Measurements from ENCODE around the gene WWTR1.

WWTR1 gene

DNA sequence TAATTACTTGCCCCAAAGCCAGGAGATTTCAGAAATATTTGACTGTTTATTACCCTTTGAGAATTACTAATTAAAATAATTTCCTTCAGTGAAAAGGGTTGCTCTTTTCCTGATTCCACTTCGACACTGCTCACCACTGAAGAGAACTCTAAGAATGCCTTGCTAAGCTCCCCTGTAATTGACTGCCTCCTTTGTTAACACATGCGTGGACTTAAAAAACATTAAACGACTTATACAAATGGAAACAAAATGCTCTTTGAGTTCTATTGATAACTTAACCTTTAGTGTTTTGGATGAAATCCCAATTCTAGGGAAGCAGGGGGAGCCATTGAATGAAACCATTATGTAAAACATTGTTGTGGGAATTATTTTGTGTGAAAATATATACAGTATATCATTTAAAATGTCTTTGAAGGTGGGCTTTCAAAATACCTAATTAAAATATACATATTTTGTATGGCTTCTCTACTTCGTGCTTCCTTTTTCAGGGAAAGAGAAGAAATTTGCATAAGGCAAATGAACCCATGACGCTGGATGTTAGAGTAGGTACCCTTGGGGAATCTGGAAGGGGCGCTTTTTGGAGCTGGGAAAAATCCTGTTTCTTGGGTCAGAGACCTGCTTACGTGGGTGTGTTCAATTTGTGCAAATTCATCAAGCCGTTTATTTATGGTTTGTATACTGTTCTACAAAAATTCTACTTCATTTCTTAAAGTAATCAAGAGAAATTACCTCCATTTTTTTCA is 64.2 kb downstream of the WWTR1 start:
- H3K4me3 ChIP-seq (ENCODE audit: low read depth, low read length): no peak overlapping the region
- TF ChIP-seq, protein P1, sequence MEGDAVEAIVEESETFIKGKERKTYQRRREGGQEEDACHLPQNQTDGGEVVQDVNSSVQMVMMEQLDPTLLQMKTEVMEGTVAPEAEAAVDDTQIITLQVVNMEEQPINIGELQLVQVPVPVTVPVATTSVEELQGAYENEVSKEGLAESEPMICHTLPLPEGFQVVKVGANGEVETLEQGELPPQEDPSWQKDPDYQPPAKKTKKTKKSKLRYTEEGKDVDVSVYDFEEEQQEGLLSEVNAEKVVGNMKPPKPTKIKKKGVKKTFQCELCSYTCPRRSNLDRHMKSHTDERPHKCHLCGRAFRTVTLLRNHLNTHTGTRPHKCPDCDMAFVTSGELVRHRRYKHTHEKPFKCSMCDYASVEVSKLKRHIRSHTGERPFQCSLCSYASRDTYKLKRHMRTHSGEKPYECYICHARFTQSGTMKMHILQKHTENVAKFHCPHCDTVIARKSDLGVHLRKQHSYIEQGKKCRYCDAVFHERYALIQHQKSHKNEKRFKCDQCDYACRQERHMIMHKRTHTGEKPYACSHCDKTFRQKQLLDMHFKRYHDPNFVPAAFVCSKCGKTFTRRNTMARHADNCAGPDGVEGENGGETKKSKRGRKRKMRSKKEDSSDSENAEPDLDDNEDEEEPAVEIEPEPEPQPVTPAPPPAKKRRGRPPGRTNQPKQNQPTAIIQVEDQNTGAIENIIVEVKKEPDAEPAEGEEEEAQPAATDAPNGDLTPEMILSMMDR (IDR thresholded peaks at IDR 0.05; ENCODE audit: low read depth, low read length): no peak

DNA sequence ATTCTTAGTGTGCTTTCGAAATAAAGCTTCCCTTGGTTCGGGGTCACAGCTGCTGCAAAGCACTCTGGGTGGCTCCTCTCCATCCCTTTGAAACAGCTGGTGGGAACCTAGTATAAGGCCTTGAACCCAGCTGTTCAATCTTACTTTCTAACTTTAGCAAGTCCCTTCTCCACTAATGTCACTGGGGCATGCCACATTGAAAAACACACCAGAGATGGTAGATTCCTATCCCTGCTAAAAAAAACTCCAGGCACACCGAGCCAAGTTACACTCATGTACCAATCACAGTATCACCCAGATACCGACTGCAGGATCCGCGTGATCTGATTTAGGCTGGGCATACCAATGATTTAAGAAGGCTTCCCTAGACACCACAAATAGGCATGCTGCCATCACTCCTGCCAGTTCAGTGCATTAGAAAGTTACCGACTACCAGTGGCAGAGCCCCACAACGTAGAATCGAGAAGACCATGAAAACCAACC is 65.0 kb downstream of the WWTR1 start:
- no peak overlapping the region for H3K4me3 ChIP-seq (ENCODE audit: low read depth, low read length)
- TF ChIP-seq, protein P1 (IDR thresholded peaks at IDR 0.05; ENCODE audit: low read depth, low read length): no peak

DNA sequence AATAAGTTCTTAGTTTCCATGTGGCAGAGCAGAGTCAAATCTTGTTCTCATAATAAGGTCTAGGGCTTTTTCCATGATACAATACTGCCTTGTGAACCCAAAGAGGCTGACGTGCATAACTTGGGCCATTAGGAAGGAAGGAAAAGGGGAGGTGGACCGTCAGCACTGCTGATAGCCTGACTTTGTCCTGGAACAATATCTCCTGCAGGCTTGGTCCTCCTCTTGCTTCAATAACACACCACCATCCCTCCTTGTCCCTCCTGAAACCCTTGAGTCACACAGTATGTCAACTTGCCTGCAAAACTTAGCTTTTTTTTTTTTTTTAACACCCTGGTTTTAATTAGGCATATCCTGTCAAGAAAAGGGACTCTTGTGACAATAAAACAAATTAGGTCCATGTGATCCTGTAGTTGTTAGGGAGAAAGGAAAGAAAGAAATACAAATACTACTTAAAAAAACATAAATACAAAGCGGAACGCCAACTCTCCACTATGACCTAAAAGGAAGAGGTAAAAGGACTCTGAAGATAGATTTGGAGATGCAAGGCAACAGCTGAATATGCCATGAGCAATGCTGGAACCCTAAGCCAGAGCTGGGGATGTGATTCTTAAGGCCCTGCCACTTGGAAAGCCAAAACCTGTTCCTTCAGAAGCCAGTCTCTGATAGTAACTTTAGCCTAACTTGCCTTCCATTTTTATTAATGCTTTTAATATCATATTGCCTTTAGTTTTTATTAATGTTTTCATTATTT is 67.0 kb downstream of the WWTR1 start:
- no peak overlapping the region for H3K4me3 ChIP-seq (ENCODE audit: low read depth, low read length)
- TF ChIP-seq, protein P1 (IDR thresholded peaks at IDR 0.05; ENCODE audit: low read depth, low read length): no peak

DNA sequence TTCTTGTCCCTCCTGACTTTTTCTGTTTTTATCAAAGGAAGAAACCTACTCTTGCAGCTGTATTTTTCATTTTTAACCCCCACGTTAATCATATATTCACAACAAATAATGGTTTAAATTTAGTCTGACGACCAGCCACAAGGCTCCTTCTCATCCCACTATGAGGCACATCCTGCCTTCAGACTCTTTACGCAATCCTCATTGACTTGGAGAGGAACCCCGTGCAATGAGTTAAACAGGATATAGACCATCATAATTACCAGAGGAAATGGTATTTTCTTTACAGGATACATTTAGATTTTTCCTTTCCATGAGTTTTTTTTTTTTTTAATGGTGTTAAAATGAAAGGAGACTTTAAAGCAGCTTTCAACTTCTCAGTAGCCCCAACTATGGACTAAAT is 68.5 kb downstream of the WWTR1 start:
- TF ChIP-seq, protein P1 (IDR thresholded peaks at IDR 0.05; ENCODE audit: low read depth, low read length): no peak

DNA sequence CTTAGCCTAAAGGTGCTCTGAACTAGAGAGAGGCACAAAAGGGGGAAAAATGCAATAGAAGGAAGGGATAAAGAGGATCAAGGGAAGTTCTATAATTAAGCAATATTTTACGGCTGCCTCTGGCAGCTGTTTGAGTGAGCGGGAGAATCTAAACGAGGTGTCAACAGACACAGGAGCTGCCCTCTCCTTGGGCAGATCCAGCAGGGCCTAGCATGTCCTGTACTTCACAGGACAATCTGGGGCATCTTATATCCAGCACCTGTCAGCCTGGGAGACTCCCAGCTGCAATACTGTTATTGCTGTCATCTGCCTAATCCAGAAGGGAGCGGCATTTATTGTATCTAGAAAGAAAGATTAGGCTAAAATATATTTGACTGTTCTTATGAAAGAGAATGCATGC is 68.9 kb downstream of the WWTR1 start:
- no peak overlapping the region for H3K4me3 ChIP-seq (ENCODE audit: low read depth, low read length)
- TF ChIP-seq, protein P1 (IDR thresholded peaks at IDR 0.05; ENCODE audit: low read depth, low read length): no peak

More for the DNA sequence above, 68.5 kb downstream of the WWTR1 start:
- no peak overlapping the region for H3K4me3 ChIP-seq (ENCODE audit: low read depth, low read length)

DNA sequence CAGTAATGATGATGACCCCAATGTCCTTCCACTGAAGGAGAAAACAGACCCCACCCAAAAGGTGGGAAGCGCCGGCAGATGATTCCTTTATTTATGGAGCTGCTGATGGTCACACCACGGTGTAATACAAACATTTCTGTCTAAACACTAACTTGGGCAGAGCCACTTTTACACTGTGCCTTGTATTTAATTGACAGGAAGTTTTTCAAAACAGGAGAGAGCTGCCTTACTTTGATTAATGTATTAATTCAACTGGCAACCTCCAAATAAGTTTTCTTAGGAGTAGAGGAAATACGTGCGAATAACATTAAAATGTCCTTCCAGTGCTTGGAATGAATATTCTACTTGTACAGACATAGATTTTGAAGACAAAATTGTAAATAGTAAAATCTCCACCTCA is 70.4 kb downstream of the WWTR1 start:
- no peak overlapping the region for H3K4me3 ChIP-seq (ENCODE audit: low read depth, low read length)
- TF ChIP-seq, protein P1 (IDR thresholded peaks at IDR 0.05; ENCODE audit: low read depth, low read length): no peak

DNA sequence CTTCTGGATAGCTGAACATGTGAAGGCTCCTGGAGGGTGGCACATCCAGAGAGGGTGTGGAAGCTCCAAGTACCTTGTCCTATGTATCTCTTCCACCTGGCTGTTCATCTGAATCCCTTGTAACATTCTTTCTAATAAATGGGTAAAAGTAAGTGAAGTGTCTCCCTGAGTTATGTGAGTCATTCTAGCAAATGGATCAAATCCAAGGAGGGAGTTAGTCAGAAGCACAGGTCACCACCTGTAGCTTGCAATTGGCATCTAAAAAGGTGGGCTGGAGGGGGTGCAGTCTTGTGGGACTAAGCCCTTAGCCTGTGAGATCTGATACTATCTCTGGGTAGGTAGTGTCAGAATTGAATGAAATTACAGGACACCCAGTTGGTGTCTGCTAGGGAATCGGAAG is 71.0 kb downstream of the WWTR1 start:
- no peak overlapping the region for H3K4me3 ChIP-seq (ENCODE audit: low read depth, low read length)
- TF ChIP-seq, protein P1 (IDR thresholded peaks at IDR 0.05; ENCODE audit: low read depth, low read length): no peak

All from WI38 (cell line).